GM23338 (cell line): ENCODE data around the gene MYLK2. TPM values are rescaled to one million over a fixed set of nuclear protein-coding genes. Genes with fewer than 3 reads are reported as not detected.

Experiments
- ATAC-seq: fragments of 200-7000 bp; cut with Tn5 transposase; 3 replicates; pipeline ENCODE4 v1.9.1; 2020
- DNase-seq: peaks from one replicate; pipeline ENCODE4 v3.0.0-alpha.2; 2015; ENCODE audit warnings: low spot score
- H2AFZ ChIP-seq: fragments of 200-600 bp; sonication (generic); 2 replicates; pipeline ENCODE4 v1.8.0; 2016; ENCODE audit warnings: antibody characterized with exemption, mild to moderate bottlenecking, moderate library complexity
- H3F3A ChIP-seq: fragments of 200-600 bp; sonication (generic); replicated peaks from 2 replicates; pipeline ENCODE4 v1.8.0; 2017; ENCODE audit warnings: antibody characterized with exemption, mixed run types, low read depth
- H3K27ac ChIP-seq: fragments of 200-600 bp; sonication (generic); 2 replicates; pipeline ENCODE4 v1.6.1; 2016; ENCODE audit warnings: low read depth
- H3K27me3 ChIP-seq: fragments of 200-600 bp; sonication (generic); 2 replicates; pipeline ENCODE4 v1.8.0; 2016; ENCODE audit warnings: mild to moderate bottlenecking, mixed run types, moderate library complexity; ENCODE audit not compliant: insufficient read depth
- H3K36me3 ChIP-seq: fragments of 200-600 bp; sonication (generic); 2 replicates; pipeline ENCODE4 v1.8.0; 2016; ENCODE audit warnings: mild to moderate bottlenecking; ENCODE audit not compliant: insufficient read depth
- H3K4me1 ChIP-seq: fragments of 200-600 bp; sonication (generic); 2 replicates; pipeline ENCODE4 v1.8.0; 2016; ENCODE audit warnings: mild to moderate bottlenecking, moderate library complexity; ENCODE audit not compliant: insufficient read depth
- H3K4me2 ChIP-seq: fragments of 200-600 bp; sonication (generic); 2 replicates; pipeline ENCODE4 v1.7.1; 2017; ENCODE audit warnings: mixed run types
- H3K4me3 ChIP-seq: fragments of 200-600 bp; sonication (generic); 2 replicates; pipeline ENCODE4 v1.6.1; 2016; ENCODE audit warnings: mixed run types
- H3K79me2 ChIP-seq: fragments of 200-600 bp; sonication (generic); replicated peaks from 2 replicates; pipeline ENCODE4 v1.8.0; 2017; ENCODE audit warnings: mild to moderate bottlenecking; ENCODE audit not compliant: insufficient read depth
- H3K9me2 ChIP-seq: fragments of 200-600 bp; sonication (generic); 2 replicates; pipeline ENCODE4 v1.8.0; 2017; ENCODE audit not compliant: insufficient read depth
- H4K20me1 ChIP-seq: fragments of 200-600 bp; sonication (generic); replicated peaks from 2 replicates; pipeline ENCODE4 v1.8.0; 2017; ENCODE audit warnings: mild to moderate bottlenecking; ENCODE audit not compliant: insufficient read depth
- H3K27ac Mint-ChIP-seq: 2 replicates; pipeline ENCODE4 v1.8.0; 2020; ENCODE audit warnings: inconsistent platforms, mild to moderate bottlenecking, moderate library complexity, mixed read lengths
- H3K27me3 Mint-ChIP-seq: 3 replicates; pipeline ENCODE4 v1.8.0; 2022; ENCODE audit warnings: low read depth, mild to moderate bottlenecking, moderate library complexity, mixed read lengths, inconsistent platforms; ENCODE audit not compliant: insufficient read depth, poor library complexity
- H3K36me3 Mint-ChIP-seq: 3 replicates; pipeline ENCODE4 v1.8.0; 2021; ENCODE audit warnings: low read depth, mild to moderate bottlenecking, inconsistent platforms, moderate library complexity, mixed read lengths
- H3K4me1 Mint-ChIP-seq: 3 replicates; pipeline ENCODE4 v1.8.0; 2020; ENCODE audit warnings: mild to moderate bottlenecking, inconsistent platforms, mixed read lengths
- H3K4me3 Mint-ChIP-seq: 3 replicates; pipeline ENCODE4 v1.8.0; 2021; ENCODE audit warnings: moderate library complexity, mild to moderate bottlenecking, inconsistent platforms, mixed read lengths
- H3K9me3 Mint-ChIP-seq: 3 replicates; pipeline ENCODE4 v1.8.0; 2020; ENCODE audit warnings: moderate library complexity, mild to moderate bottlenecking, inconsistent platforms, mixed read lengths
- CREB1 ChIP-seq: fragments of 250-450 bp; sonication (Bioruptor Pico); IDR thresholded peaks from 2 replicates; pipeline ENCODE4 v1.5.0; 2020; ENCODE audit warnings: low read depth, mild to moderate bottlenecking, moderate library complexity
- CTCF ChIP-seq, 2 experiments: fragments of 200-600 bp in 1 of 2; sonication (generic) in 1 of 2; conservative IDR thresholded peaks; 2 replicates each; pipeline versions ENCODE4 v1.5.1 to v1.6.1; 2016 to 2017; ENCODE audit warnings: antibody characterized with exemption in 2 of 2, low read depth in 2 of 2, mild to moderate bottlenecking in 2 of 2, moderate library complexity in 1 of 2
- EZH2 ChIP-seq: fragments of 200-600 bp; sonication (generic); IDR thresholded peaks from one replicate; pipeline ENCODE4 v1.8.0; 2017; ENCODE audit warnings: antibody characterized with exemption, mild to moderate bottlenecking, low read depth; ENCODE audit not compliant: unreplicated experiment
- EZH2phosphoT487 ChIP-seq: fragments of 200-600 bp; sonication (generic); IDR thresholded peaks from one replicate; pipeline ENCODE4 v1.8.1; 2018; ENCODE audit warnings: antibody characterized with exemption; ENCODE audit not compliant: unreplicated experiment
- JUNB ChIP-seq: IDR thresholded peaks from one replicate; pipeline ENCODE4 v1.6.1; 2016; ENCODE audit warnings: antibody characterized with exemption; ENCODE audit not compliant: unreplicated experiment
- POLR2AphosphoS5 ChIP-seq: IDR thresholded peaks from 2 replicates; pipeline ENCODE4 v1.6.1; 2016; ENCODE audit warnings: antibody characterized with exemption, low read depth
- REST ChIP-seq: IDR thresholded peaks from one replicate; pipeline ENCODE4 v1.6.1; 2018; ENCODE audit warnings: antibody characterized with exemption; ENCODE audit not compliant: unreplicated experiment
- STAT1 ChIP-seq: IDR thresholded peaks from one replicate; pipeline ENCODE4 v1.6.1; 2016; ENCODE audit warnings: antibody characterized with exemption; ENCODE audit not compliant: unreplicated experiment
- ZNF114 ChIP-seq: fragments of 250-450 bp; sonication (Bioruptor Pico); IDR thresholded peaks from 2 replicates; pipeline ENCODE4 v1.5.0; 2020; ENCODE audit warnings: mild to moderate bottlenecking, moderate library complexity
- ZNF331 ChIP-seq: fragments of 250-450 bp; sonication (Bioruptor Pico); IDR thresholded peaks from 2 replicates; pipeline ENCODE4 v1.5.0; 2020; ENCODE audit warnings: low read depth, mild to moderate bottlenecking, moderate library complexity
- polyA plus RNA-seq: library from polyadenylated mRNA; unstranded; fragments of >200 nt; fragmentation: Nextera tagmentation; extraction: Ambion mirVana; gene quantifications from 2 replicates; pipeline ENCODE4 v1.2.1, GENCODE V29; 2016
- total RNA-seq: library from RNA; depleted of rRNA; stranded (reverse); fragments of >200 nt; shearing (Covaris generic); gene quantifications from 2 replicates; pipeline ENCODE4 v1.2.3, GENCODE V29; 2014
- TF ChIP-seq, protein P1 (sequence below): IDR thresholded peaks from 2 replicates; pipeline ENCODE4 v1.6.1; 2016; ENCODE audit warnings: antibody characterized with exemption
- TF ChIP-seq, protein P2 (sequence below): fragments of 250-450 bp; sonication (Bioruptor Pico); IDR thresholded peaks from 2 replicates; pipeline ENCODE4 v1.5.0; 2020; ENCODE audit warnings: mild to moderate bottlenecking, moderate library complexity

MYLK2 gene
- total and polyA plus RNA-seq, 2 experiments from 2014 or later = 0.21 to 0.28 TPM

DNA sequence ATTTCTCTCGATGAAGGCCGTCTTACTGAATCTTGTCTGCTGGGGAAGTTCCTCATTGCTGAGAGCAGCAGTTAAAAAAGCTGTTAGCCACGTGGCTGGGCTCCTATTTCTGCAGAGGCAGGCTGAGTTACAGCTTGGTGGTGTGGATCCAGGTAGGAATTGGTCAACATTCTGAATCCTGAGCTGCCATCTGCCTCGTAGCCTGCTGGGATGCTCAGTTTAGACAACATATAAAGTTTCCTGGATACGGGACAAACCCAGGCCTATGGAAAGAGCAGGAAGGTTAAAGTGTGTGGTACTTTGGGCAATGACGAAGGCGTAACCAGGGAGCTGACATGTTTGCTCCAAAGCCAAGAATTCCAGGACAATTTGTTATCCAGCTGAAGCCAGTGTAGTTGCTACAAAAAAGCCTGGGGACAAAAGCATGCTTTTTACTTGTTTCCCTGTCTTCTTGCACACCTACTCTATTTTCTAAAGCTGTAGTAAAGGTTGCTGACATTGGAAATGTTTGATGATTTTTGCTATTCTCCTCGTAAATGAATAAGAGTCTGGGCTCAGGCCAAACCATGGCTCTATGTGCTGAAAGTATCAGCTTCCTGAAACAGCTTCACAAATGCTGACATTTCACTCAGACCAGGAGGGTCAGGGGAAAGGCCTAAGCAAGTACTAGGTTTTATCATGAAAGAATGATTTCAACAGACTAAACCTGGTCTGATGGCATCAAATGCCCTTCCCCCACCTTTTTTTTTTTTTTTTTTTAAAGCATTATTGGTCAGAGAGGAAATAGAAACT is 12.4 kb upstream of the MYLK2 start:
- Histone ChIP-seq H2AFZ (no peak overlapping the region), H3K9me2 (no peaks in the 10 kb centered on the region), H3K27ac (no peak overlapping the region), H3K4me1 (no peaks in the 10 kb centered on the region), H3K36me3 (peaks cover 21% of the 10 kb centered on the region), H3K27me3 (no peaks in the 10 kb centered on the region), H3K4me2 (no peak overlapping the region), H3K4me3 (no peak overlapping the region), H3F3A (peaks cover 7% of the 10 kb centered on the region; the same call in 1 of the 2 replicates), H3K79me2 (no peaks in the 10 kb centered on the region), H4K20me1 (0 out of 2 replicates have a peak, but pooled peaks cover 14% of the 10 kb centered on the region)
- Mint-ChIP-seq H3K4me3 (no peak overlapping the region), H3K27me3 (no peaks in the 10 kb centered on the region), H3K4me1 (no peaks in the 10 kb centered on the region), H3K9me3 (no peaks in the 10 kb centered on the region), H3K27ac (peak overlapping the region; percentile 2; the same call in 1 of the 2 replicates), H3K36me3 (peaks cover 15% of the 10 kb centered on the region)
- DNase-seq = no peak
- TF ChIP-seq EZH2 (no peak), STAT1 (no peak), CTCF (conservative IDR thresholded peaks at IDR 0.05; ENCODE audit: low read depth in 2 of 2) (no peak), ZNF331 (CRISPR knock-in tag) (no peak), CREB1 (CRISPR knock-in tag) (no peak), EZH2phosphoT487 (no peak), REST (no peak), POLR2AphosphoS5 (no peak), ZNF114 (no peak), JUNB (no peak)
- TF ChIP-seq, protein P1, sequence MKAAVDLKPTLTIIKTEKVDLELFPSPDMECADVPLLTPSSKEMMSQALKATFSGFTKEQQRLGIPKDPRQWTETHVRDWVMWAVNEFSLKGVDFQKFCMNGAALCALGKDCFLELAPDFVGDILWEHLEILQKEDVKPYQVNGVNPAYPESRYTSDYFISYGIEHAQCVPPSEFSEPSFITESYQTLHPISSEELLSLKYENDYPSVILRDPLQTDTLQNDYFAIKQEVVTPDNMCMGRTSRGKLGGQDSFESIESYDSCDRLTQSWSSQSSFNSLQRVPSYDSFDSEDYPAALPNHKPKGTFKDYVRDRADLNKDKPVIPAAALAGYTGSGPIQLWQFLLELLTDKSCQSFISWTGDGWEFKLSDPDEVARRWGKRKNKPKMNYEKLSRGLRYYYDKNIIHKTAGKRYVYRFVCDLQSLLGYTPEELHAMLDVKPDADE = no peak
- TF ChIP-seq, protein P2, sequence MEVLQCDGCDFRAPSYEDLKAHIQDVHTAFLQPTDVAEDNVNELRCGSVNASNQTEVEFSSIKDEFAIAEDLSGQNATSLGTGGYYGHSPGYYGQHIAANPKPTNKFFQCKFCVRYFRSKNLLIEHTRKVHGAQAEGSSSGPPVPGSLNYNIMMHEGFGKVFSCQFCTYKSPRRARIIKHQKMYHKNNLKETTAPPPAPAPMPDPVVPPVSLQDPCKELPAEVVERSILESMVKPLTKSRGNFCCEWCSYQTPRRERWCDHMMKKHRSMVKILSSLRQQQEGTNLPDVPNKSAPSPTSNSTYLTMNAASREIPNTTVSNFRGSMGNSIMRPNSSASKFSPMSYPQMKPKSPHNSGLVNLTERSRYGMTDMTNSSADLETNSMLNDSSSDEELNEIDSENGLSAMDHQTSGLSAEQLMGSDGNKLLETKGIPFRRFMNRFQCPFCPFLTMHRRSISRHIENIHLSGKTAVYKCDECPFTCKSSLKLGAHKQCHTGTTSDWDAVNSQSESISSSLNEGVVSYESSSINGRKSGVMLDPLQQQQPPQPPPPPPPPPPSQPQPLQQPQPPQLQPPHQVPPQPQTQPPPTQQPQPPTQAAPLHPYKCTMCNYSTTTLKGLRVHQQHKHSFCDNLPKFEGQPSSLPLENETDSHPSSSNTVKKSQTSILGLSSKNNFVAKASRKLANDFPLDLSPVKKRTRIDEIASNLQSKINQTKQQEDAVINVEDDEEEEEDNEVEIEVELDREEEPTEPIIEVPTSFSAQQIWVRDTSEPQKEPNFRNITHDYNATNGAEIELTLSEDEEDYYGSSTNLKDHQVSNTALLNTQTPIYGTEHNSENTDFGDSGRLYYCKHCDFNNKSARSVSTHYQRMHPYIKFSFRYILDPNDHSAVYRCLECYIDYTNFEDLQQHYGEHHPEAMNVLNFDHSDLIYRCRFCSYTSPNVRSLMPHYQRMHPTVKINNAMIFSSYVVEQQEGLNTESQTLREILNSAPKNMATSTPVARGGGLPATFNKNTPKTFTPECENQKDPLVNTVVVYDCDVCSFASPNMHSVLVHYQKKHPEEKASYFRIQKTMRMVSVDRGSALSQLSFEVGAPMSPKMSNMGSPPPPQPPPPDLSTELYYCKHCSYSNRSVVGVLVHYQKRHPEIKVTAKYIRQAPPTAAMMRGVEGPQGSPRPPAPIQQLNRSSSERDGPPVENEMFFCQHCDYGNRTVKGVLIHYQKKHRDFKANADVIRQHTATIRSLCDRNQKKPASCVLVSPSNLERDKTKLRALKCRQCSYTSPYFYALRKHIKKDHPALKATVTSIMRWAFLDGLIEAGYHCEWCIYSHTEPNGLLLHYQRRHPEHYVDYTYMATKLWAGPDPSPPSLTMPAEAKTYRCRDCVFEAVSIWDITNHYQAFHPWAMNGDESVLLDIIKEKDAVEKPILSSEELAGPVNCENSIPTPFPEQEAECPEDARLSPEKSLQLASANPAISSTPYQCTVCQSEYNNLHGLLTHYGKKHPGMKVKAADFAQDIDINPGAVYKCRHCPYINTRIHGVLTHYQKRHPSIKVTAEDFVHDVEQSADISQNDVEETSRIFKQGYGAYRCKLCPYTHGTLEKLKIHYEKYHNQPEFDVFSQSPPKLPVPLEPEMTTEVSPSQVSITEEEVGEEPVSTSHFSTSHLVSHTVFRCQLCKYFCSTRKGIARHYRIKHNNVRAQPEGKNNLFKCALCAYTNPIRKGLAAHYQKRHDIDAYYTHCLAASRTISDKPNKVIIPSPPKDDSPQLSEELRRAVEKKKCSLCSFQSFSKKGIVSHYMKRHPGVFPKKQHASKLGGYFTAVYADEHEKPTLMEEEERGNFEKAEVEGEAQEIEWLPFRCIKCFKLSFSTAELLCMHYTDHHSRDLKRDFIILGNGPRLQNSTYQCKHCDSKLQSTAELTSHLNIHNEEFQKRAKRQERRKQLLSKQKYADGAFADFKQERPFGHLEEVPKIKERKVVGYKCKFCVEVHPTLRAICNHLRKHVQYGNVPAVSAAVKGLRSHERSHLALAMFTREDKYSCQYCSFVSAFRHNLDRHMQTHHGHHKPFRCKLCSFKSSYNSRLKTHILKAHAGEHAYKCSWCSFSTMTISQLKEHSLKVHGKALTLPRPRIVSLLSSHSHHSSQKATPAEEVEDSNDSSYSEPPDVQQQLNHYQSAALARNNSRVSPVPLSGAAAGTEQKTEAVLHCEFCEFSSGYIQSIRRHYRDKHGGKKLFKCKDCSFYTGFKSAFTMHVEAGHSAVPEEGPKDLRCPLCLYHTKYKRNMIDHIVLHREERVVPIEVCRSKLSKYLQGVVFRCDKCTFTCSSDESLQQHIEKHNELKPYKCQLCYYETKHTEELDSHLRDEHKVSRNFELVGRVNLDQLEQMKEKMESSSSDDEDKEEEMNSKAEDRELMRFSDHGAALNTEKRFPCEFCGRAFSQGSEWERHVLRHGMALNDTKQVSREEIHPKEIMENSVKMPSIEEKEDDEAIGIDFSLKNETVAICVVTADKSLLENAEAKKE (CRISPR knock-in tag) = no peak
- no peak for ATAC-seq
